GM13977 (cell line): Measurements from ENCODE around the gene FBXO3.

ENCODE experiments used
- DNase-seq: peaks from one replicate; pipeline ENCODE4 v3.0.0; 2012; ENCODE audit warnings: low spot score
- in situ Hi-C: fragments of 300-500 bp; cut with MboI; formaldehyde crosslinking; loops from one replicate; pipeline ENCODE4 v1.12.0; 2022; ENCODE audit warnings: low sequenced_read_pairs, low pct_unique_long_range_greater_than_20kb, mixed read lengths, inconsistent platforms; ENCODE audit not compliant: unreplicated experiment
- TF ChIP-seq, protein P1 (sequence below): IDR thresholded peaks from 2 replicates; pipeline ENCODE4 v1.5.1; 2012; ENCODE audit warnings: mild to moderate bottlenecking, control low read depth; ENCODE audit not compliant: insufficient read depth; ENCODE audit errors: extremely low read depth, missing control alignments

FBXO3 gene

DNA sequence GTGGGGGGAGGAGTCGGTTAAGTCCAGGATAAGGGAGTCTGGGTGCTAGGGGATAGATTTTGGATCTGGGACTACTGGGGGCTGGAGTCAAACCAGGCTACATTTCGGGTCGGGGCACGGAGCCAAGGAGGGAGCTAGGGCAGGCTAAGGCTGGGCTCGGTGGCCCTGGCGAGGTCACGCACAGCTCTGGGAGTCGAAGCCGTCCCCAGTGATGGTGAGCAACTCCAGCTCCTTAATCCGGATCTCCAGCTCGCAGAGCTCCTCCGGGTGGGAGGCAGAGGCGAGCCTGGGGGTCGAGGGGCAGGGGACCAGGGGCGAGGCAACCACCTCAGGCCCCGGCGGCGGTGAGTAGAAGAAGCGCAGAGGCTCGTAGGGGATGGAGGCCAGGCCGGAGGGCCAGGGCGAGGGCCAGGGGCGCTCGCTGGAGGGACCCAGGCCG lies 74.2 kb downstream of the FBXO3 start:
- TF ChIP-seq, protein P1, sequence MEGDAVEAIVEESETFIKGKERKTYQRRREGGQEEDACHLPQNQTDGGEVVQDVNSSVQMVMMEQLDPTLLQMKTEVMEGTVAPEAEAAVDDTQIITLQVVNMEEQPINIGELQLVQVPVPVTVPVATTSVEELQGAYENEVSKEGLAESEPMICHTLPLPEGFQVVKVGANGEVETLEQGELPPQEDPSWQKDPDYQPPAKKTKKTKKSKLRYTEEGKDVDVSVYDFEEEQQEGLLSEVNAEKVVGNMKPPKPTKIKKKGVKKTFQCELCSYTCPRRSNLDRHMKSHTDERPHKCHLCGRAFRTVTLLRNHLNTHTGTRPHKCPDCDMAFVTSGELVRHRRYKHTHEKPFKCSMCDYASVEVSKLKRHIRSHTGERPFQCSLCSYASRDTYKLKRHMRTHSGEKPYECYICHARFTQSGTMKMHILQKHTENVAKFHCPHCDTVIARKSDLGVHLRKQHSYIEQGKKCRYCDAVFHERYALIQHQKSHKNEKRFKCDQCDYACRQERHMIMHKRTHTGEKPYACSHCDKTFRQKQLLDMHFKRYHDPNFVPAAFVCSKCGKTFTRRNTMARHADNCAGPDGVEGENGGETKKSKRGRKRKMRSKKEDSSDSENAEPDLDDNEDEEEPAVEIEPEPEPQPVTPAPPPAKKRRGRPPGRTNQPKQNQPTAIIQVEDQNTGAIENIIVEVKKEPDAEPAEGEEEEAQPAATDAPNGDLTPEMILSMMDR = no peak
- DNase-seq = no peak
- in situ Hi-C loops = loop anchor here (25.0 kb wide), 1 partner anchor 538 kb away; the partner anchor contains the start of gene CSTF3

DNA sequence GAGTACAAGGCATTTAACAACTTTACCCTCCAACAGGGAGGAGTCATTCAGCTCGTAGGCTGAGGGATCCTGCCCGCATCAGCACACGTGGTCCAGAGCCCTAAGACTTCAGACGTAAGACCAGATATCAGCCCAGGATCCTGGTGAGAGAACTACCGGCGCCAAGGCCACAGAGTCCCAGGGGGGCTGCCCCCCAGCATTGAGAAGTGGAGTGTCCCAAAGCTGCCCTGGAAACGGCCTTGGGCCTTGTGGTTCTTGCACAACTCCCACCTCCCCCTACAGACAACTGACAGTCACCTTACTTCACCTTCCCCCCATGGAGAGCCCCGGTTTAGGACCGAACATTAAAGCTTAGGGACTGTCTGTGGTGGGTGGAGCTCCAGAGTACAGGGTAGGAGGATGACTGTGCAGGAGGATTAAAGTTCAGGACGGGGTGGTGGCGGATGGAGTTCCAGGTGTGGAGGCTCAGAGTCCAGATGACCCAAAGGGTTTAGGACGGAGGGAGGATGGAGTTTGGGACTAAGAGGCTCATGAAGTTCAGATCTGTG lies 74.7 kb downstream of the FBXO3 start:
- DNase-seq = no peak
- TF ChIP-seq, protein P1 = no peak
- in situ Hi-C loops = loop anchor here (25.0 kb wide), 1 partner anchor 537 kb away; the partner anchor contains the start of gene CSTF3

DNA sequence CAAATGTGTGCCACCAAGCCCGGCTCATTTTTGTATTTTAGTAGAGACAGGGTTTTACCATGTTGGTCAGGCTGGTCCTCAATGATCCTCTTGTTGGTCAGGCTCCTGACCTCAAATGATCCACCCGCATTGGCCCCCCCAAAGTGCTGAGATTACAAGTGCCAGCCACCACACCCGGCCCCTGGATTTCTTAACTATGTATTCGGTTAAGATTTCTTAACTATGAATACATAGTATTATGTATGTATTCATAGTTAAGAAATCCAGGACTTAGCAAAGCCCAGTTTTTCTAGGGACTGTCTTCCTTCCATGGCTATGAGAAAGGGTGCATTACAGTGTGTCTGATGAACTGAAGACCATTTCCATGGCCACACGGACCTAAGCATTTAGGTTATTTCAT lies 75.4 kb downstream of the FBXO3 start:
- TF ChIP-seq, protein P1 = no peak
- no peak for DNase-seq
- in situ Hi-C loops = no loop called here

DNA sequence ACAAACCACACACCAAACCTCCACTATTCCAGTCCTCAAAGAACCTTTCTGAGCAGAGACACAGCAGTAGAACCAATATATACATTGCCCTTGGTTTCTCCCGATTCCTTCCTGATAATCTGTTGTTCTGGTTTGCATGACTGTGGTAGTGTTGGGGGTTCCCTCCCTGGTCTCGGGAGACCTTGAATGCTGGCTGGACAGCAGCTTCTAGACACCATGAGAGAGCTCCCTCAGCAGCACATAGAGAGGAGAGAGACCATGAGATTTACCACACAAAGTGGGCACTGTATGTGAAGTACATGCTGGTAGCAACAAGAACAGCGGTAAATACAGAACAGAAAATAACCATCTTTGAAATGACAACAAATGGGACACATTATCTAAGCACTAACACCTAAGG lies 76.3 kb downstream of the FBXO3 start:
- DNase-seq = no peak

DNA sequence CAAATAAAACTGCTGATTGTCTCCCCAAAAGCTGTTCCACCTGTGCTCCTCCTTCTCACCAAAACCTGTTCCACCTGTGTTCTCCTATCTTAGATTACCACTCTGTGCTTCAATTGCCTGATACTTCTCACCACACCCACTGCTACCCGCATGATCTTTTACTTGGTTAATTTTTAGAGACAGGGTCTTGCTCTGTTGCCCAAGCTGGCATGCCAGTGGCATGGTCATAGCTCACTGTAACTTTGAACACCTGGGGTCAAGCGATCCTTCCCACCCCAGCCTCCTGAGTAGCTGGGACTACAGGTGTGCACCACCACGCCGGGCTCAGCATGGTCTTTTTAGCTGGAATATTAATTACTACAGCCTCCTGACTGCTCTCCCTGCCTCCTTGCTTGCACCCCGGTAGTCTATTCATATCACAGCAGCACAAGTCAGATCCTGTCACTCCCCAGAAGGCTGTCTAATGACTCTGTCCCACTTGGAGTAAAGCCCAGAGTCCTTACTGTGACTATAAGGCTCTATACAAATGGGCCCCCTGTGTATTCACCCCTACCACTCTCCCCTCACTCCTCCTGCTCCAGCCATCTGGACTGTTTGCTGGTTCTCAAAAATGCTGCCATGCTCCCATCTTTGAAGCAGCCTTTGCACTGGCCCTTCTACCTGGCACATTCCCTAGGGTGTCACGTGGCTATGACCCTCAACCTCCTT lies 77.2 kb downstream of the FBXO3 start:
- no peak for DNase-seq
- TF ChIP-seq, protein P1 = no peak
- in situ Hi-C loops = no loop called here

More for the DNA sequence above, 76.3 kb downstream of the FBXO3 start:
- in situ Hi-C loops = no loop called here
- TF ChIP-seq, protein P1 = no peak

DNA sequence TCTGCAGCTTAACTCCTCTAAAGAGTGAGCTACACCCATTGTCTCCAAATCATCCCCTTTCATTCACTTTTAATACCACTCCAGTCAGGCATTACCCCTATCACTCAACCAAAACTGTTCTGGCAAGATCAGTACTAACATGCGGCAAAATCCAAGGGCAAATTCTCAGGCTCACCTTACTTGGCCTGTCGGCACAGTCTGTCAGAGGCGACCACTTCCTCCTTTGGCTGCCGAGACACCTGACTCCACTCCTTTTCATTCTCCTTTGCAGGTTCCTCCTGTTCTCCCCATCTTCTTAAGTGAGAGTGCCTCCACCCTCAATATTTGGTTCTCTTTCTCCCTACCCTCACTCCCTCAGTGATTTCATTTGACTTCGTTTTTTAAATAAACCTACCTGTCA lies 77.9 kb downstream of the FBXO3 start:
- no peak for DNase-seq
- in situ Hi-C loops = no loop called here
- TF ChIP-seq, protein P1 = no peak
